Stimulated activated CD8-positive, alpha-beta memory T cell treated with anti-CD3 and anti-CD28 coated beads, Interleukin-4, amount 100 ng/mL, for 24 hours (primary cell): Measurements from ENCODE around the gene ADPRH.

Source experiments
- DNase-seq: peaks from one replicate; pipeline ENCODE4 v3.0.0-alpha.2; 2020; ENCODE audit warnings: low read depth

Gene ADPRH

GRCh38 chr3:119630128-119630879, 51.0 kb downstream of the ADPRH start:
- no peak for DNase-seq

- no peak for DNase-seq
Observed at GRCh38 chr3:119630880-119631329, 51.6 kb downstream of the ADPRH start.

- DNase-seq, result no peak
Observed at GRCh38 chr3:119631516-119631915, 52.2 kb downstream of the ADPRH start.

GRCh38 chr3:119632216-119632615, 52.9 kb downstream of the ADPRH start:
- DNase-seq, result no peak

- no peak for DNase-seq
Observed at GRCh38 chr3:119632829-119633228, 53.5 kb downstream of the ADPRH start.

- no peak for DNase-seq
Observed at GRCh38 chr3:119635719-119636118, 56.4 kb downstream of the ADPRH start.

- DNase-seq, result no peak
Observed at GRCh38 chr3:119636249-119636648, 57.0 kb downstream of the ADPRH start.

GRCh38 chr3:119636891-119637611, 57.8 kb downstream of the ADPRH start:
- DNase-seq, result no peak

- no peak for DNase-seq
Observed at GRCh38 chr3:119637679-119638477, 58.6 kb downstream of the ADPRH start.
